Lower lobe of right lung (tissue), 2 donors: ENCODE results near the gene SYNRG. TPM values are rescaled to one million over a fixed set of nuclear protein-coding genes. Genes with fewer than 3 reads are reported as not detected.

Experiments used
- ATAC-seq, 2 donors: fragments of 200-7000 bp; cut with Tn5 transposase; one replicate each; pipeline ENCODE4 v1.9.1; 2020 to 2022; ENCODE audit warnings: mild to moderate bottlenecking in 2 of 2, moderate library complexity in 2 of 2
- DNase-seq: peaks from one replicate; pipeline ENCODE4 v3.0.0-alpha.2; 2020
- H3K27ac ChIP-seq: fragments of 200-600 bp; one replicate; pipeline ENCODE4 v1.8.0; 2022
- H3K27me3 ChIP-seq: fragments of 200-600 bp; one replicate; pipeline ENCODE4 v1.8.0; 2022; ENCODE audit warnings: low read depth
- H3K36me3 ChIP-seq: fragments of 200-600 bp; one replicate; pipeline ENCODE4 v1.8.0; 2022; ENCODE audit warnings: mild to moderate bottlenecking
- H3K4me1 ChIP-seq: fragments of 200-600 bp; one replicate; pipeline ENCODE4 v1.8.0; 2022
- H3K4me3 ChIP-seq: fragments of 200-600 bp; one replicate; pipeline ENCODE4 v1.8.0; 2022; ENCODE audit warnings: mild to moderate bottlenecking
- H3K9me3 ChIP-seq: fragments of 200-600 bp; one replicate; pipeline ENCODE4 v1.8.0; 2022
- intact Hi-C: fragments of 100-400 bp; cut with DNase I; formaldehyde crosslinking; loops from one replicate; pipeline ENCODE4 v1.11.0; 2022
- total RNA-seq: library from RNA; stranded (reverse); fragmentation: NEBNext Ultra II Directional; extraction: Animal tissue kit (Norgen Biotek cat#: 25700); gene quantifications from one replicate; pipeline ENCODE4 v1.2.1, GENCODE V29; 2021
- TF ChIP-seq, protein P1 (sequence below): fragments of 200-600 bp; IDR thresholded peaks from one replicate; pipeline ENCODE4 v1.8.0; 2022; ENCODE audit warnings: antibody characterized with exemption, mild to moderate bottlenecking
- donor health status: DM: no; HTN: yes; CAD: no; lungs with severe emphysema.

The SYNRG gene
- total RNA-seq, 1 donor from 2014 or later: 39.7 TPM

DNA sequence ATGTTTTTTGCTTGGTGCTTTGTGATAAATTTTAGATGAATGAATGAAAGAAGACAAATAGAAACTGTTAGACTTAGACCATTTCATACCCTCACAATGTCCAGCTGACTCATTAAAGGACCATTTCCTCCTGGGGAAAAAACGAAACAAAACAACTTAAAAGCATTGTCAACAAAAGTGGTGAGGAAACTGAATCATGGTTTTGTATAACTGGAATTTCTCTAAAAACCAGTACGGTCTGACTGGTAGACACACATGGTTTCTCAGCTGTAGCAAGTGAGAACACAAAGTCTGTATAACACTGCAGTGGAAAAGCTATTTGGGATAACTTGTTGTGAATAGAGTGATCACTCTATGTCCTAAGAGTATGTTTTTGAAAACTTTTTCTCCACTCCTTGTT is 39.3 kb upstream of the SYNRG start:
- H3K27me3 ChIP-seq: no peaks in the 10 kb centered on the region
- no peak overlapping the region for H3K27ac ChIP-seq
- no peaks in the 10 kb centered on the region for H3K9me3 ChIP-seq
- TF ChIP-seq, protein P1, sequence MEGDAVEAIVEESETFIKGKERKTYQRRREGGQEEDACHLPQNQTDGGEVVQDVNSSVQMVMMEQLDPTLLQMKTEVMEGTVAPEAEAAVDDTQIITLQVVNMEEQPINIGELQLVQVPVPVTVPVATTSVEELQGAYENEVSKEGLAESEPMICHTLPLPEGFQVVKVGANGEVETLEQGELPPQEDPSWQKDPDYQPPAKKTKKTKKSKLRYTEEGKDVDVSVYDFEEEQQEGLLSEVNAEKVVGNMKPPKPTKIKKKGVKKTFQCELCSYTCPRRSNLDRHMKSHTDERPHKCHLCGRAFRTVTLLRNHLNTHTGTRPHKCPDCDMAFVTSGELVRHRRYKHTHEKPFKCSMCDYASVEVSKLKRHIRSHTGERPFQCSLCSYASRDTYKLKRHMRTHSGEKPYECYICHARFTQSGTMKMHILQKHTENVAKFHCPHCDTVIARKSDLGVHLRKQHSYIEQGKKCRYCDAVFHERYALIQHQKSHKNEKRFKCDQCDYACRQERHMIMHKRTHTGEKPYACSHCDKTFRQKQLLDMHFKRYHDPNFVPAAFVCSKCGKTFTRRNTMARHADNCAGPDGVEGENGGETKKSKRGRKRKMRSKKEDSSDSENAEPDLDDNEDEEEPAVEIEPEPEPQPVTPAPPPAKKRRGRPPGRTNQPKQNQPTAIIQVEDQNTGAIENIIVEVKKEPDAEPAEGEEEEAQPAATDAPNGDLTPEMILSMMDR: no peak
- H3K4me1 ChIP-seq: peaks cover 5% of the 10 kb centered on the region
- ATAC-seq (peak in 1 of 2 donors; percentile 21), DNase-seq (no peak)
- H3K36me3 ChIP-seq: no peaks in the 10 kb centered on the region
- intact Hi-C loops: no loop called here
- no peak overlapping the region for H3K4me3 ChIP-seq

DNA sequence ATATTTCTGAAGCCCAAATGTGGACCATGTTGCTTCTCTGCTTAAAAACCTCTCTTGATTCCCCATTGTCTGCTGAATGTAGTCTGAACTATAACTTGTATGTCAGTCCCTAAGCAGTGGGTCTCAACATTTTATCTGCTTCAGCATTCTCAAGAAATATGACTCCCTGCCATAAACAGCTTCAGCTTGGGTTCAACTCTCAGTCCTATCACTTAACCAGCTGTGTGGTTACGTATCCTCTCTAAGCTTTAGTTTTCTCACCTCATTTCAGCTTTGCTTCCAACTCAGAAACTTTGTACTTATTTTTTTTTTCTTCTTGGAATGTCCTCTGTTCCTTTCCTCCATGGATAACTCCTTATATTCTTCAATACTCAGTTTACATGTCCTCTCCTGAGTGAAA is 38.6 kb upstream of the SYNRG start:
- Histone ChIP-seq H3K27ac (no peak overlapping the region), H3K4me1 (peaks cover 7% of the 10 kb centered on the region), H3K9me3 (no peaks in the 10 kb centered on the region), H3K27me3 (no peaks in the 10 kb centered on the region), H3K4me3 (no peak overlapping the region), H3K36me3 (no peaks in the 10 kb centered on the region)
- TF ChIP-seq, protein P1: no peak
- intact Hi-C loops: no loop called here
- DNase-seq (no peak), ATAC-seq (no peak)

DNA sequence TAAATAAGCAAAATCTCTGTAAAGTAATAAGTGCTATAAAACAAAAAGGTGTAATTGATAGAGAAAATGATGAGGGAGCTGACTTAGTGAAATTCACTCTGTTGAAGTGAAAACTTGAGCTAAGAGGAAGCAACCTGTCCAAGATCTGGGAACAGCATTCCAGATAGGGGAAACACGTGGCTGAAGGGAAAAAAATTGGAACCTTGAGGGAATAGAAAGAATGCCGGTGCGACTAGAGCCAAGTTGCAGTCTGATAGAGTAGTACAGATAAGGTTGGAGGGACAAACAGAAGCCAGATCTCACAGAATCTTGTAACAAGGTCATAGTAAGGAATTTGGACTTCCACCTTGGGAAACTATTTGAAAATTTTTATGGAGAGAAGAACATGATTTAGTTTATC is 34.7 kb upstream of the SYNRG start:
- Histone ChIP-seq H3K9me3 (no peaks in the 10 kb centered on the region), H3K27me3 (no peaks in the 10 kb centered on the region), H3K4me1 (peaks cover 27% of the 10 kb centered on the region), H3K36me3 (peaks cover 27% of the 10 kb centered on the region), H3K4me3 (peak overlapping the region; percentile 77), H3K27ac (peak overlapping the region; percentile 86)
- TF ChIP-seq, protein P1: no peak
- peak; percentile 25 to 61 for ATAC-seq
- DNase-seq: no peak
- intact Hi-C loops: no loop called here

DNA sequence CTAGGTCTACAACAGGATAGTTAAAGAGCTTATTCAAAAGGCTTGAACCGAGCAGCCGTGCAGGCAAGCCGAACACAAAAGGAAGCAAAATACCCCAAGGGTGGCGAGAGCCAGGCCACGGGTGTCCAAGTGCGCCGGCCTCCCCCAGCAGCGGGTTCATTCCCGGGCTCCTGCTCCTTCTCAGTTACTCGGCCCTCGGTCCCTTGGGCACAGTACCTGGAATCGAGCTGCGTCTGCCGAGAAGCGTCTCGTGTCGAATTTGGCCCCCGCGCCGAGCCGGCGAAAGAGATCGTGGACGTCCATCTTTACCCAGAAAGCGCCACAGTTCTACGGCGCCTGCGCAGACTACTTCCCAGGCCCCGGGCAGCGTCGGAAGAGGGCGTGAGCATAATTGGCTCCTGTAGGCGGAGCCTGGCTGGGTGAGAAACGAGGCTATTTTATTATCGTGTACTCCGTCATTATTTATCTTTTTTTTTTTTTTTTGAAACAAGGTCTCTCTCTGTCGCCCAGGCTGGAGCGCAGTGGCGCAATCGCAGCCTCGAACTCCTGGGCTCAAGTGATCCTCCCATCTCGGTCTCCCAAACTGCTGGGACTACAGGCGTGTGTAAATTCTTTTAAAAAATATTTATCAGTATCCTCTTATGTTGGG is 34.0 kb upstream of the SYNRG start, which contains the start of gene DDX52:
TSS of gene DDX52 (minus strand) at position 329 of the 649 bp plus-strand sequence. CDS start at position 303, 26 bp downstream.
- TF ChIP-seq, protein P1: no peak
- Histone ChIP-seq H3K36me3 (peaks cover 32% of the 10 kb centered on the region), H3K9me3 (no peaks in the 10 kb centered on the region), H3K27me3 (no peaks in the 10 kb centered on the region), H3K27ac (peak within 1 kb of the TSS; percentile 86), H3K4me3 (peak within 1 kb of the TSS; percentile 77), H3K4me1 (peaks cover 27% of the 10 kb centered on the region)
- intact Hi-C loops: no loop called here
- DNase-seq: peak; percentile 95
- ATAC-seq: peak; percentile 98 to 100

DNA sequence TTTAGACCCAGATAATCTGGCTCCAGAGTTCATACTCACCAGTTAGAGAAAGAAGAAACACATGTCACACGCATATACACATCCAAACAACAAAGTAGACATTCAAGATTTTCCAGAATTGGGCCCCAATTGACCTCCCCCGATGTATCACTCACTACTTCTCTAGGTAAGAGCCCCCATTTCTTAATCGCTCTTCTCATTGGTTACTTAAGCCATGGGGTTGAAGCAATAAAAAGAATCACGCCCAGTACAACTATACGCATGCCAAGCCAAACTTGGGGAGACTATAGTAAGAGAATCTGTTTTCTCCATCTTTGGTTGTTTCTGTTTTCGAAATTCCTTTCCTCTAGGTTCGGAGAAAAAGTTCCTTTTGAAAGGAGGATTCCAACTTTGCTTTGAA is 33.5 kb upstream of the SYNRG start:
- DNase-seq (no peak), ATAC-seq (peak; percentile 49 to 56)
- H3K4me1 ChIP-seq: peaks cover 27% of the 10 kb centered on the region
- peaks cover 38% of the 10 kb centered on the region for H3K36me3 ChIP-seq
- TF ChIP-seq, protein P1: no peak
- H3K9me3 ChIP-seq: no peaks in the 10 kb centered on the region
- H3K4me3 ChIP-seq: peak overlapping the region; percentile 77
- H3K27me3 ChIP-seq: no peaks in the 10 kb centered on the region
- peak overlapping the region; percentile 86 for H3K27ac ChIP-seq
- intact Hi-C loops: no loop called here
